ENCODE data around the gene PCDH9. TPM values are rescaled to one million over a fixed set of nuclear protein-coding genes. Genes with fewer than 3 reads are reported as not detected.

PCDH9 gene
- total RNA-seq, 2 donors from 2014 or later = 0.44 to 1.0 TPM

- intact Hi-C loops (cut with DNase I) = no loop called here
- Histone ChIP-seq H3K9me3 (no peaks in the 10 kb centered on the region), H3K4me3 (no peak overlapping the region), H3K27ac (no peak overlapping the region), H3K27me3 (no peaks in the 10 kb centered on the region), H3K36me3 (no peaks in the 10 kb centered on the region), H3K9ac (ENCODE audit: low read depth in 2 of 2, low read length in 2 of 2) (no peak overlapping the region), H3K4me1 (no peaks in the 10 kb centered on the region)
- no peak for DNase-seq
- TF ChIP-seq CTCF (IDR thresholded peaks at IDR 0.05) = no peak
Measured at GRCh38 chr13:66759919-66760318, 470.2 kb downstream of the PCDH9 start.

GRCh38 chr13:66751691-66752090, 478.4 kb downstream of the PCDH9 start:
- H3K4me1 ChIP-seq = no peaks in the 10 kb centered on the region
- TF ChIP-seq CTCF (IDR thresholded peaks at IDR 0.05) = no peak
- no peak overlapping the region for H3K9ac ChIP-seq (ENCODE audit: low read depth in 2 of 2, low read length in 2 of 2)
- H3K9me3 ChIP-seq = no peaks in the 10 kb centered on the region
- no peak overlapping the region for H3K4me3 ChIP-seq
- no peaks in the 10 kb centered on the region for H3K27me3 ChIP-seq
- intact Hi-C loops (cut with DNase I) = no loop called here
- no peak overlapping the region for H3K27ac ChIP-seq
- H3K36me3 ChIP-seq = no peaks in the 10 kb centered on the region
- DNase-seq = no peak

GRCh38 chr13:66748712-66749111, 481.4 kb downstream of the PCDH9 start:
- intact Hi-C loops (cut with DNase I) = no loop called here
- H3K27ac ChIP-seq = no peak overlapping the region
- H3K9me3 ChIP-seq = no peaks in the 10 kb centered on the region
- H3K4me3 ChIP-seq = no peak overlapping the region
- no peaks in the 10 kb centered on the region for H3K27me3 ChIP-seq
- no peaks in the 10 kb centered on the region for H3K36me3 ChIP-seq
- DNase-seq = no peak
- no peak overlapping the region for H3K9ac ChIP-seq (ENCODE audit: low read depth in 2 of 2, low read length in 2 of 2)
- H3K4me1 ChIP-seq = no peaks in the 10 kb centered on the region
- no peak for TF ChIP-seq CTCF (IDR thresholded peaks at IDR 0.05)

GRCh38 chr13:66745307-66745706, 484.8 kb downstream of the PCDH9 start:
- no peak for TF ChIP-seq CTCF (IDR thresholded peaks at IDR 0.05)
- Histone ChIP-seq H3K27me3 (no peaks in the 10 kb centered on the region), H3K9me3 (no peaks in the 10 kb centered on the region)

GRCh38 chr13:66723576-66723975, 506.6 kb downstream of the PCDH9 start:
- intact Hi-C loops (cut with DNase I) = no loop called here
- H3K27ac ChIP-seq = no peak overlapping the region

More at GRCh38 chr13:66745307-66745706, 484.8 kb downstream of the PCDH9 start:
- no peaks in the 10 kb centered on the region for H3K36me3 ChIP-seq
- intact Hi-C loops (cut with DNase I) = no loop called here
- no peak overlapping the region for H3K9ac ChIP-seq (ENCODE audit: low read depth in 2 of 2, low read length in 2 of 2)
- no peaks in the 10 kb centered on the region for H3K4me1 ChIP-seq
- no peak overlapping the region for H3K4me3 ChIP-seq
- no peak overlapping the region for H3K27ac ChIP-seq
- no peak for DNase-seq

More at GRCh38 chr13:66723576-66723975, 506.6 kb downstream of the PCDH9 start:
- TF ChIP-seq CTCF (IDR thresholded peaks at IDR 0.05) = no peak
- no peaks in the 10 kb centered on the region for H3K36me3 ChIP-seq
- H3K4me1 ChIP-seq = no peaks in the 10 kb centered on the region
- H3K9me3 ChIP-seq = no peaks in the 10 kb centered on the region
- no peak for DNase-seq
- no peak overlapping the region for H3K4me3 ChIP-seq
- no peak overlapping the region for H3K9ac ChIP-seq (ENCODE audit: low read depth in 2 of 2, low read length in 2 of 2)
- H3K27me3 ChIP-seq = no peaks in the 10 kb centered on the region
